B cell (primary cell): ENCODE results near the gene ADAMTSL1.

Source experiments
- CTCF ChIP-seq: fragments of 200-600 bp; IDR thresholded peaks from one replicate; pipeline ENCODE4 v1.8.0; 2022; ENCODE audit warnings: antibody characterized with exemption, mild to moderate bottlenecking
- EZH2 ChIP-seq: IDR thresholded peaks from 2 replicates; pipeline ENCODE4 v1.6.1; 2012; ENCODE audit warnings: borderline replicate concordance, low read depth, mild to moderate bottlenecking, moderate library complexity, low read length; ENCODE audit not compliant: insufficient read depth, poor library complexity, severe bottlenecking

DNA sequence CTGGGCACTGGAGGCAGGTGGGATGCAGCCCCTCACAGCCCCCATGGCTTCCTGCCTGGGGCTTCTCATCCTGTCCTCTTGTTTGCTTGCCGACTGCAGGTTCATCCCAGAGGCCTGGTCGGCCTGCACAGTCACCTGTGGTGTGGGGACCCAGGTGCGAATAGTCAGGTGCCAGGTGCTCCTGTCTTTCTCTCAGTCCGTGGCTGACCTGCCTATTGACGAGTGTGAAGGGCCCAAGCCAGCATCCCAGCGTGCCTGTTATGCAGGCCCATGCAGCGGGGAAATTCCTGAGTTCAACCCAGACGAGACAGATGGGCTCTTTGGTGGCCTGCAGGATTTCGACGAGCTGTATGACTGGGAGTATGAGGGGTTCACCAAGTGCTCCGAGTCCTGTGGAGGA is 232.7 kb downstream of the ADAMTSL1 start:
- TF ChIP-seq CTCF = no peak
- no peak for TF ChIP-seq EZH2
